Endothelial cell of umbilical vein (primary cell): ENCODE measurements around the gene NAV3. TPM values are rescaled to one million over a fixed set of nuclear protein-coding genes. Genes with fewer than 3 reads are reported as not detected.

Experiments
- BruUV-seq: library from RNA; stranded (reverse); fragments of 400-500 nt; replicated peaks from 2 replicates; lab custom pipeline; 2021; lab: Mats Ljungman, UMichigan
- CTCF ChIA-PET: fragments of 300-600, 350-600 bp; sonication (Branson Sonifier 250); formaldehyde crosslinking; loops from one replicate; lab custom pipeline; 2021; ENCODE audit warnings: antibody characterized with exemption, inconsistent platforms; lab: Charles Lee
- POLR2A ChIA-PET: fragments of 300-600, 350-600 bp; sonication (Branson Sonifier 250); formaldehyde crosslinking; loops from one replicate; lab custom pipeline; 2021; ENCODE audit warnings: antibody characterized with exemption, inconsistent platforms; lab: Charles Lee
- DNase-seq: peaks from one replicate; pipeline ENCODE4 v3.0.0-alpha.2; 2011; ENCODE audit warnings: low read depth, low spot score
- FAIRE-seq: peaks from 2 replicates; lab custom pipeline; 2011; peaks lifted over from hg19 to GRCh38; lab: Jason Lieb, UNC
- H2AFZ ChIP-seq: 2 replicates; pipeline ENCODE4 v1.6.0; 2012; ENCODE audit warnings: low read depth, low read length, control low read depth, inconsistent platforms
- H3K27ac ChIP-seq: 2 replicates; pipeline ENCODE4 v1.5.1; 2011; ENCODE audit warnings: low read depth, mild to moderate bottlenecking, control low read depth, low read length, moderate library complexity; ENCODE audit not compliant: insufficient read depth
- H3K27me3 ChIP-seq, 2 experiments: 2 replicates each; pipeline versions ENCODE4 v1.6.0 to v1.6.1; 2011; ENCODE audit warnings: low read length in 2 of 2, mixed read lengths in 1 of 2; ENCODE audit not compliant: control insufficient read depth in 2 of 2, insufficient read depth in 2 of 2
- H3K36me3 ChIP-seq, 2 experiments: 2 replicates in 1 of 2; 3 replicates in 1 of 2; pipeline ENCODE4 v1.5.1; 2011; ENCODE audit warnings: low read length in 2 of 2, mild to moderate bottlenecking in 1 of 2, moderate library complexity in 1 of 2; ENCODE audit not compliant: control insufficient read depth in 2 of 2, insufficient read depth in 2 of 2; ENCODE audit errors: extremely low read depth in 1 of 2
- H3K4me1 ChIP-seq: 3 replicates; pipeline ENCODE4 v1.5.1; 2011; ENCODE audit warnings: mild to moderate bottlenecking, low read length; ENCODE audit not compliant: control insufficient read depth, insufficient read depth; ENCODE audit errors: extremely low read depth
- H3K4me2 ChIP-seq: 2 replicates; pipeline ENCODE4 v1.6.1; 2011; ENCODE audit warnings: low read length, control low read depth, mixed read lengths; ENCODE audit not compliant: insufficient read depth
- H3K4me3 ChIP-seq, 3 experiments: fragments of 200-600 bp in 1 of 3; sonication (generic), shearing (Covaris generic) in 1 of 3; replicated peaks in 1 of 3; 2 replicates each; pipeline ENCODE4 v1.5.1; 2011 to 2016; ENCODE audit warnings: control low read depth in 3 of 3, low read length in 3 of 3, mild to moderate bottlenecking in 2 of 3, inconsistent platforms in 1 of 3, low read depth in 1 of 3, moderate library complexity in 1 of 3; ENCODE audit not compliant: insufficient read depth in 1 of 3
- H3K79me2 ChIP-seq: 2 replicates; pipeline ENCODE4 v1.6.0; 2012; ENCODE audit warnings: low read length, inconsistent platforms; ENCODE audit not compliant: control insufficient read depth, insufficient read depth
- H3K9ac ChIP-seq: replicated peaks from 2 replicates; pipeline ENCODE3; 2011; ENCODE audit warnings: low read length, control low read depth; ENCODE audit not compliant: insufficient read depth; ENCODE audit errors: extremely low read depth
- H3K9me1 ChIP-seq: replicated peaks from 3 replicates; pipeline ENCODE4 v1.6.0; 2011; ENCODE audit warnings: mild to moderate bottlenecking, low read length; ENCODE audit not compliant: control insufficient read depth, insufficient read depth; ENCODE audit errors: extremely low read depth
- H3K9me3 ChIP-seq: replicated peaks from 2 replicates; pipeline ENCODE4 v1.5.1; 2012; ENCODE audit warnings: low read length, inconsistent platforms; ENCODE audit not compliant: control insufficient read depth, insufficient read depth
- H4K20me1 ChIP-seq: replicated peaks from 2 replicates; pipeline ENCODE3; 2011; ENCODE audit warnings: mild to moderate bottlenecking, low read length; ENCODE audit not compliant: control insufficient read depth, insufficient read depth; ENCODE audit errors: extremely low read depth
- CTCF ChIP-seq, 2 donors: IDR thresholded peaks; 1 replicate in 1 of 2; 2 replicates in 1 of 2; pipeline ENCODE4 v1.5.1; 2011; ENCODE audit warnings: low read length in 2 of 2, mild to moderate bottlenecking in 2 of 2, moderate library complexity in 2 of 2, control low read depth in 1 of 2, inconsistent platforms in 1 of 2, low read depth in 1 of 2; ENCODE audit not compliant: insufficient read depth in 1 of 2; ENCODE audit errors: extremely low read depth in 1 of 2
- EZH2 ChIP-seq: IDR thresholded peaks from 2 replicates; pipeline ENCODE4 v1.6.1; 2012; ENCODE audit warnings: borderline replicate concordance, low read depth, mild to moderate bottlenecking, moderate library complexity, low read length, inconsistent platforms; ENCODE audit not compliant: severe bottlenecking
- FOS ChIP-seq: IDR thresholded peaks from 2 replicates; pipeline ENCODE4 v1.6.1; 2011; ENCODE audit warnings: mild to moderate bottlenecking, low read length, moderate library complexity, borderline replicate concordance; ENCODE audit not compliant: insufficient read depth
- GATA2 ChIP-seq: IDR thresholded peaks from 2 replicates; pipeline ENCODE4 v1.7.0; 2011; ENCODE audit warnings: low read depth, mild to moderate bottlenecking, moderate library complexity, mixed read lengths, low read length; ENCODE audit not compliant: insufficient read length, insufficient read depth
- JUN ChIP-seq: IDR thresholded peaks from 2 replicates; pipeline ENCODE4 v1.6.1; 2011; ENCODE audit warnings: borderline replicate concordance, low read depth; ENCODE audit not compliant: insufficient read length, insufficient read depth
- MAX ChIP-seq: IDR thresholded peaks from 2 replicates; pipeline ENCODE4 v1.6.1; 2011; ENCODE audit not compliant: insufficient read depth, insufficient read length
- MYC ChIP-seq: IDR thresholded peaks from one replicate; pipeline ENCODE4 v1.6.1; 2011; ENCODE audit warnings: mild to moderate bottlenecking, low read depth, low read length
- POLR2A ChIP-seq: IDR thresholded peaks from 2 replicates; pipeline ENCODE4 v1.6.1; 2012; ENCODE audit warnings: low read depth, mild to moderate bottlenecking, control low read depth, low read length
- POLR2AphosphoS5 ChIP-seq: IDR thresholded peaks from 2 replicates; pipeline ENCODE4 v1.6.1; 2012; ENCODE audit warnings: low read depth, mild to moderate bottlenecking, control low read depth, low read length, moderate library complexity; ENCODE audit not compliant: insufficient read depth
- dilution Hi-C: fragments of 300-500 bp; cut with MboI; formaldehyde crosslinking; loops from one replicate; pipeline ENCODE4 v1.15.0; 2019; ENCODE audit warnings: low sequenced_read_pairs; ENCODE audit not compliant: extremely low pct_ligation_motif_present
- intact Hi-C: fragments of 100-400 bp; cut with micrococcal nuclease; formaldehyde crosslinking; loops from one replicate; pipeline ENCODE4 v1.10.0; 2022
- polyA plus RNA-seq, 4 experiments: library from polyadenylated mRNA; depleted of rRNA in 3 of 4; stranded (reverse) in 3 of 4; unstranded in 1 of 4; fragments of >200 nt; gene quantifications; 2 replicates each; pipeline versions ENCODE4 v1.2.1 to v1.2.3, GENCODE V29; 2011 to 2012; ENCODE audit warnings: missing spikeins in 1 of 4
- total RNA-seq: library from RNA; stranded (reverse); gene quantifications from 2 replicates; pipeline ENCODE4 v1.2.3, GENCODE V29; 2021

NAV3 gene
- total and polyA plus RNA-seq, 2 donors (not counting 3 experiments of a cell fraction or from before 2014, with no cell fraction given): 6.7 to 40.1 TPM

GRCh38 chr12:77813558-77813957 lies 17.1 kb upstream of the NAV3 start:
- Histone ChIP-seq H3K9ac (no peak overlapping the region), H3K4me2 (no peak overlapping the region), H3K9me1 (no peaks in the 10 kb centered on the region), H4K20me1 (no peaks in the 10 kb centered on the region), H3K4me3 (no peak overlapping the region), H3K36me3 (no peaks in the 10 kb centered on the region), H3K79me2 (no peaks in the 10 kb centered on the region), H3K4me1 (no peaks in the 10 kb centered on the region), H3K27ac (no peak overlapping the region), H3K27me3 (peaks cover 0 to 3% of the 10 kb centered on the region in 2 experiments), H2AFZ (no peak overlapping the region), H3K9me3 (no peaks in the 10 kb centered on the region)
- no peak for FAIRE-seq
- CTCF ChIA-PET: interaction anchor here (1.5 kb wide), 1 partner anchor 112 kb away, joined by 5 read pairs; no protein-coding TSS in a partner anchor
- TF ChIP-seq MYC (no peak), MAX (no peak), GATA2 (no peak), EZH2 (no peak), POLR2A (no peak), JUN (no peak), FOS (no peak), POLR2AphosphoS5 (no peak), CTCF (IDR thresholded peaks at IDR 0.05; ENCODE audit: extremely low read depth in 1 of 2, insufficient read depth in 1 of 2, low read depth in 1 of 2, low read length in 2 of 2) (no peak)
- POLR2A ChIA-PET: no interaction called here
- dilution Hi-C loops: no loop called here
- intact Hi-C loops: no loop called here
- BruUV-seq: no TSS peak
- DNase-seq: no peak
